Stimulated activated CD8-positive, alpha-beta memory T cell treated with anti-CD3 and anti-CD28 coated beads, Interleukin-2, amount 100 ng/mL, for 1 hour (primary cell): Measurements from ENCODE around the gene GXYLT2.

Experiments
- DNase-seq, 2 donors: peaks; one replicate each; pipeline ENCODE4 v3.0.0-alpha.2; 2020; ENCODE audit warnings: low read depth in 2 of 2

GXYLT2 gene, protein sequence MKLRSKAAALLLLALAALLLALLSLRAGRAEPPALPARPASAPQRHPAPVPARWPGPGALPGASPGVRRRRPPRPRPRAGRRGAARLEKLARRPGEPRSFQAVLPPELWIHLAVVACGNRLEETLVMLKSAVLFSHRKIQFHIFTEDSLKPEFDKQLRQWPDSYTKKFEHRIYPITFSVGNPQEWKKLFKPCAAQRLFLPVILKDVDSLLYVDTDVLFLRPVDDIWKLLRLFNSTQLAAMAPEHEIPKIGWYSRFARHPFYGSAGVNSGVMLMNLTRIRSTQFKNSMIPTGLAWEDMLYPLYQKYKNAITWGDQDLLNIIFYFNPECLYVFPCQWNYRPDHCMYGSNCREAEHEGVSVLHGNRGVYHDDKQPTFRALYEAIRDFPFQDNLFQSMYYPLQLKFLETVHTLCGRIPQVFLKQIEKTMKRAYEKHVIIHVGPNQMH

DNA sequence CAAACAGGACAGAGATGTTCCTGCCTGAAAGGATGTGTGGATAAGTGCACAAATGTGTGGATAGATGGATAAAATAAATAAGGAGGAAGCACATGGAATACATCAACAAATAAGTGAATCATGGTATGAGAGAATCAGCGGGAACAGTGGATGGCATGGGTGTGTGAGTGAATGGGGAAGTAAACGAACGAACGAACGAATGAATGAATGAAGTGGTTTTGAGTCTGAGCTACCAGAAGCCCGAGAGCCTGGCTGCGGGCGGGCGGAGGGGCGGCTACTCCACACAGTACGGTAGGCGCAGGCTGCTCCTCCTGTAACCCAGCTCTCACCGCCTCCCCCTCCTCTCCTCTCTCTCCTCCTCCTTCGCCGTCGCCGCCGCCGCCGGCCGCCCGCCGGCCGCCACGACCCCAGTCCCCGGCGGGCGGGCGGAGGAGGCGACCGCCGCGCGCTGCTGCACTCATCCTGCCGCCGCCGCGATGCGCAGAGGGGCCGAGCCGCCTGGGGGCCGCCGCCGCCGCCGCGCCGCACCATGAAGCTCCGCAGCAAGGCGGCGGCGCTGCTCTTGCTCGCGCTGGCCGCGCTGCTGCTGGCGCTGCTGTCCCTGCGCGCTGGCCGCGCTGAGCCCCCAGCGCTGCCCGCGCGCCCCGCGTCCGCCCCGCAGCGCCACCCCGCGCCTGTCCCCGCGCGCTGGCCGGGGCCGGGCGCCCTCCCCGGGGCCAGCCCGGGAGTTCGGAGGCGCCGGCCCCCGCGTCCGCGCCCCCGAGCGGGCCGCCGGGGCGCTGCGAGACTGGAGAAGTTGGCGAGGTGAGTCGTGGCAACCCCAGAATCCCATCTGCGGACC lies at the start of gene GXYLT2:
Gene GXYLT2 (plus strand): TSS at position 342 of the 841 bp plus-strand sequence. CDS start 188 bp downstream, at position 530.
- DNase-seq = no peak

DNA sequence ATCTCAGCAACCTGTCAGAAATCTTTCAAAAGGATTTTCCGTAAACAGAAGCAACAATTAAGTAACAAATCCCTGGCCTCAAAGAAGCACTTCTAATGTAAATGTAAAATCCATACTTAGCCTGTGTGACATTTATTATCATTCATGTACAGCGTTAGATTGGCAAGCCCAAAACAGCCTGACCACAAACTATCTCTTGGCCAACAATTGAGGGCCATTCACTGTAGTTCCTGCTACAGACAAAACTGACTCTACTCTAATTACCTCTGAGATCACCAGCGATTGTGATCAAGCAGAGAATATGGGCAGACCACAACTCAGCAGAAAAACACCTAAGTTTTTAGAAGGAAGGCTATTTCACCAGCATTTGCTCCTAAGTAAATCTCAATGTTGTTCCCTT lies 48.8 kb upstream of the GXYLT2 start:
- DNase-seq = no peak

DNA sequence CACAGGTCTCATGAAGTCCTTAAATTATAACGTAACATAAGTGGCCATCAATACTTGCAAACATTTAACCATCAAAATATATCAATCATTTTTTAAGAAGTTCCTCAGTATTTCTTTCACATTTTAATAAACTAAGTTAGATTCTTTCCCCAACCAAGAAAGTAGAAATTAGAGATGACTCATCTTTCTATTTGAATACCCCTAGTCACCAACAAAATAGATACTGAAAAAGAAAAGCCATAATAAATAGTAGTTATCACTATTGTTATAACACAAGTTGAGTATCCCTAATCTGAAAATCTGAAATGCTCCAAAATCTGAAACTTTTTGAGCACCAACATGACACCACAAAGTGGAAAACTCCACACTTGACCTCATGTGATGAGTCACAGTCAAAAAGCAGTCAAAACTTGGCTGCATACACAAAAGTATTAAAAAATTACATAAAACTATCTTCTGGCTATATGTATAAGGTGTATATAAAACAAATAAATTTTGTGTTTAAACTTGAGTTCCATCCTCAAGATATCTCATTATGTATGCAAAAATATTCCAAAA lies 43.3 kb upstream of the GXYLT2 start:
- no peak for DNase-seq

DNA sequence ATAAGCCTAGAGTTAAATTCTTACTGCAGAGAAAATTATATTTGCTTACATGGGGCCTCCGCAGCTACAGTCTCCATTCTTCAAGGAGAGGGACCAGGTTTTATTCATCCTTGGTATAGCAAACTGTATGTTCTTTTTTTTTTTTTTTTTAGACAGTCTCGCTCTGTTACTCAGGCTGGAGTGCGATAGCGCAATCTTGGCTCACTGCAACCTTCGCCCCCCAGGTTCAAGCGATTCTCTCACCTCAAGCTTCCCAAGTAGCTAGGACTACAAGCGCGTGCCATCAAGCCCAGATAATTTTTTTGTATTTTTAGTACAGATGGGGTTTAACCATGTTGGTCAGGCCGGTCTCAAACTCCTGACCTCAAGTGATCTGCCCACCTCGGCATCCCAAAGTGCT lies 41.7 kb upstream of the GXYLT2 start:
- DNase-seq = no peak

DNA sequence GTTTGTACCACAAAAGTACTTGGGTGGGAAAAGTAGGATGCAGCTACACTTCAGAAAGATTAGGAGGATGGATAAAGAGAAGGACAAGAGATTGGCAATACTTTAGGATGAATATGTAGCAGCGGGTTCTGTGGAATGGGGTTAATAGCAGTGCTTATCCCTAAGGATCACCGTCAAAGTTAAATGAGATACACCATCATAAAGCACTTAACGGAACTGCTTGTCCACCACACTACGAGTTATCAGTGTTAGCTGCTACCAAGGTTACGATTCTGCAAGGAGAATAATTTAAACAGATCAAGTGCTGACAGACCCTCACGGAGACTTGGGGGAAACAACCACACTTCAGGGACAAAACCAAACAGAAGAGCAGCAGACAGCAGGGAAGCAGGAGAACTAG lies 40.6 kb upstream of the GXYLT2 start:
- no peak for DNase-seq

DNA sequence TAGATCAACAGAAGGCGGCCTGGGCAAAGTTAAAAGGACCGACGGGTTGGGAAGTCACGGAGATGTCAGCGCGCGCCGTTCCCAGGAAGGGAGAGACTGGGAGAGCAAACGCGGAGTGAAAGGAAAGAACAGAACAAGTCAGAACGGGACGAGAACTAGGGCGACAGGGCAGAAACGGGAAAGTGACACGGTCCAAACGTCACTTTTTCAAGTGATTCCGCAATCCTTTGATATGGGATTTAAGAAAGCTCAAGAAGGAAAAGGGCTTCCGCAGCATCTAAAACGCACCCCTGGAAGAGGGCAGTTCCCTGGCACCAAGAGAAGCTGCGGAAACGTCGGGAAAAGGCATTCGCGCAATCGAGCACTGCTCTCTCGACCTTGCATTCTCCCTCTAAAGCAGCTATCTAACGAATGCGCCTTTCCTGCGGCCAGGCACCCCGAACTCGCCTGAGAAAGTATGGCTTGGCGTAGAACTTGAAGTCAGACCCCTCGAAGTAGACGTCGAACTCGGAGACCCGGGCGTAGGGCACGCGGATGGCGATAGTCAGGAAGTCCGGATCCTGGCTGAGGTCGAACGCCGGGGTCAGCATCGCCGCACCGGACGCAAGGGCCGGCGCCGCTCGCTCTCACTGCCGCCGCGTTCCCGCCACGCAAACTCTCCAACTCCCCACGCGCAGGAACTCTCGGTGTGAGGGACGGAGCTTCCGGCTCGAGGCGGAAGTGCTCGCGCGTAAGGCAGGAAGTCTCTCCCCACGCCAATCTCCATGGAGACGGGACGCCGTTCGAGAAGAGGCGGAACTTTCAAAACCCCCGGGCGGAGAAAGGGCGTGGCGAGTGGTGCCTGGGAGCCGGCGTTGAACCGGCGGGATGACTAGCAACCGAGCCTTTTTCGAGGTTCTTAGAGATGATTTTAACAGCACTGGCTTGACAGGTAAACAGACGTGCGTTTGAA lies 39.8 kb upstream of the GXYLT2 start, which contains the start of gene SHQ1:
Gene SHQ1 (minus strand): TSS at position 695 of the 952 bp plus-strand sequence. CDS start 105 bp downstream, at position 590.
- peak; percentile 87 to 89 for DNase-seq

DNA sequence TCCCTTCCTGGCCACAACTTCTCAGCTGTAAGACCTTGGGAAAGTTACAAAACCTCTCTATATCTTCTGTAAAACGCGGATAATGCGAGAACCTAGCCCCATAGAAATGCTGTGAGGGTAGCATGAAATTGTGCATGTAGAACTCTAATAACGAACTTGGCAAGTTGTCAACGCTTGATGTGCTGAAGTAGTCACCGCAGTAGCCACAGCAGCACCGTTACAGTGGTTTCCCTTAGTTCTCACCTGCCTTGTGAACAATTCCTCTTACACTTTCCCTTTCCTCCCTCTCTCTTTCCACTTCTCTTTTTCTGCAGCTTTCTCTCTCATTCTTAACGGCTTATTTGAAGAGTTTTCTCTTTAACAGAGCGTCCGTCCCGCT lies 39.2 kb upstream of the GXYLT2 start:
- DNase-seq = no peak

DNA sequence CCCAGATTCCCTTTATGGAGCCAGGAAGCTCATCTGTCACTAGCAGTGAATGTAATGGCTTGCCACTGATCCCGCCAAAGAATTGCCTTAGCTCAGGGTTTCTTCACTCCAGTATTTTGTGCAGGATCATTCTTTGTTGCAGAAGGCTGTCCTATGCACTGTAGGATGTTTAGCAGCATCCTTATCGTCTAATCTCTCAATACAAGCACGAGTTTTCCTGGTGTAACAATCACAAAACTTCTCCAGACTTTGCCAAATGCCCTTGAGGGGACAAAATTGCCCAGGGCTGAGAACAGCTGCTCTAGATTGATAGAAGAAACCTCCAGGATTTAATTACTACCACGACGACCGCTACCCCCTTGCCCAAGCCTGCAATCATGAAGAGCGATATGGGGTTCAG lies 32.8 kb upstream of the GXYLT2 start:
- DNase-seq = no peak

DNA sequence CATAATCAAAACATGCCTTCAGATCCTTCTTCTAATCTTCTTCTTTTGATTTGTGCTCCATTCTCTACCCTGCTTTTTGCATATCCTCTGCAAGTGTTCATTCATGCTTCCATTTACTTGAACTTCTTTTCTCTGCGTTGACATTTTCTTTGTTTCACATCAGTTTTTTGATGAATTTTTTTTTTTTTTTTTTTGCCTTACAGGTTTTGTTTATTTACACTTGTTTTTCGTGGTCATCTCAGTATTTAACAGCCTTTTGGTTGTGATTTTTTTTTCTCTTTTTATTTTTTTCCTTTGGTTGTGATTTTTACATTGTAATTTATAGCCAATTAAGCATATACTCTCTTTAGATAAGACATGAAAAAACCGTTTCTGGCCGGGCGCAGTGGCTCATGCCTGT lies 27.8 kb upstream of the GXYLT2 start:
- no peak for DNase-seq

DNA sequence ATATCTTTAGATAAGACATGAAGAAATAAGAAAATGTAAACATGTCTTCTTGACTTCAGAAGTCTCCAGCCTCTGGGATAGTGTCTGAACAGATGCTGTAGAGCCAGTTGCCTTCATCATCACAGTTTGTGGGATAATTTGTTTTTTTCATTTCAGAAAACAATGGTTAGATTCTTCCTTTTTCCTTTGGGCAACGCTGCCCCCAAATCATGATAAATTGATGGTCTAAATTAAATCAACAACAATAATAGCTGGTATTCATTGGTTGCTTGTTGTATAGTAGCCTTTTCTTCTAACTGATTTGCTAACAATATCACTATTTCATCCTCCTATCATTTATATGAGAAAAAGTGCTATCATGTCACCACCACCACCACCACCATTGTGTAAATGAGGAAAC lies 27.0 kb upstream of the GXYLT2 start:
- no peak for DNase-seq

DNA sequence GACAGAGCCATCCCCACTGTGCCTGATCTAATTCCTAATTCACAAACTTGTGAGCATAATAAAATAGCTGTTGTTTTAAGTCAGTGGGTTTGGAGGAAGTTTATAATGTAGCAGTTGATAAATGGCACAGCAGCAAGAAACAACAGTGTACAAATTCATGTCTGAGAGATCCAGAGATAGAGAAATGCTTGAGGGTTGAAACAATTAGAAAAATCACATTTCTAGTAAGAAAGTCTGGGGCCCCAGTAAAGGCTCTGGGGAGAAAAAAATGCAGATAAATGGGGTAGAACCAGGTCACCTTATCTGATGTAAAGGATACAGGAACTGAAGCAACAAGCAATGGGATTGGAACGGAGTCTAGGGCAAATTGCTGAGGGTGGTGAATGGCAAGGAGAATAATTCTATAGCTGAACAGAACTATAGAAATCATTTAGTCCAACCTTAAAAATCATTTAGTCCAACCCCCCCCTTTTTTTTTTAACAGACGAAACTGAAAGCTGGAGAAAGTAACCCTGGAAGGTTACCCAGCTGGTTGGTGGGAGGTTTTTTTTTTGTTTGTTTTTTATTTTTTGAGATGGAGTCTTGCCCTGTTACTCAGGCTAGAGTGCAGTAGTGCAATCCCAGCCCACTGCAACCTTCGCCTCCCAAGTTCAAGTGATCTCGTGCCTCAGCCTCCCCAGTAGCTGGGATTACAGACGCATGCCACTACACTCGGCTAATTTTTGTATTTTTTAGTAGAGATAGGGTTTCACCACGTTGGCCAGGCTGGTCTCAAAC lies 25.3 kb upstream of the GXYLT2 start:
- no peak for DNase-seq

DNA sequence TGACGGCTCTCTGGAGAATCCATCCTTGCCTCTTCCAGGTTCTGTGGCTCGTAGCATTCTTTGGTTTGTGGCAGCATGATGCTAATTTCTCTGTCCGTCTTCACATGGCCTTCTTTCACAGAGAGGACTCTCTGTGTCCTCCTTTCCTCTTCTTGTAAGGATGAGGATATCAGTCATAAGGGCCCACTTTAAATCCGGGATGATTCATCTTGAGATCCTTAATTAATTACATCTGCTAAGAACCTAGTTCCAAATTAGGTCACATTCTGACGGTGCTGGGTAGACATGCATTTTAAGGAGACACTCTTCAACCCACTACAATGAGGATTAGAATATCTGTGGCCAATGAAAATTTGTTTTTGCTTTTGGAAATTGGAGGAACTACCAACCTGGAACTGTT lies 15.7 kb upstream of the GXYLT2 start:
- DNase-seq = no peak

DNA sequence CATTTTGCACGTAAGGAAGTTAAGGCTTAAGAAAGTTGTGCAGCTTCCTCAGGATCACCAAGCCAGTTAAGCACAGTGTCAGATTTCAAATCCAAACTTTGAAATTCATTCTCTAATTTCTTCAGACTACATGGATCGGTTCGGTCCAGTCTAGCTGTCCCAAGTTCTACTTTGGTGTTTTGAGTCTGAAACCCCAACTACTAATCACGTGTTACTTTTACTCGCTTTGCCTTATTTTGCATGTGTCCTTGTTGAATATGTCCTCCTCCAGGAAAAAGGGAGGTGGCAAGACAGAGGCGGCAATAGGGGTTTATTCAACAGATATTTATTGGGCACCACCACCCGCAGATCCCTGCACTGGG lies 522 bp upstream of the GXYLT2 start:
- DNase-seq = no peak

DNA sequence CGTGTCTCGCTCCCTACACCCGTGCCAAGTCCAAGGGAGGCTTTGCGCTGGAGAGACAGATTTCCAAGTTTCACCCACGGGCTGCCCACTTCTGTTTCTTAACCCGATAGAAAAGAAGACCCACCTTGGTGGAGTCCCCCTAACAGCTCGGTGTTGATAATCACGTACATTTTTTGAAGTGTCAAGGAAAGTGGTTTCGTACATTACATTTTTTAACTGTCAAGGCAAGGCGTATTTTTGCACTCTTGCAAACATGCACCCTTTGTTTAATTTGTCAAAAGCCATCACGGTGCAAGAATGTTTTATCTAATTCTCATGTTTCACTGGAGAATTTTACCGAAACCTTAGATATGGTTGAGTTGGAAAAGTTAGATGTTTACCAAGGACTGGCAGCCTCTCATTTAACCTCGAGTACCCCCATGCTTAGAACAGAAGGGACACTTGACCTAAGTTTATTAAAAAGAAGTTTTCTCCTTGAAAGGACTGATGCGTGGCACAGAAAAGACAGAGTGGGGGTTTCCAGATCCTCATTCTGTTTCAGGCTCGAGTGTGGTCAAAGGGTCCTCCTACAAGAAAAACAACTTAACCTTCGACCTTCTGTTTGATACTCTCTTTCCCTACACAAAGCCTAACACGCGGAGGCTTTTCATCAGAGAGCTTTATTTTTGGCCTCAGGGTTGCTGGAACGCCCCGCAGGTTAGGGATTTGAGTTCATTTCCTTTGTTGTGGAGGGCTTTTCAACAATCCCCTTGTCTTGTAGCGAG lies 882 bp downstream of the GXYLT2 start:
- no peak for DNase-seq

DNA sequence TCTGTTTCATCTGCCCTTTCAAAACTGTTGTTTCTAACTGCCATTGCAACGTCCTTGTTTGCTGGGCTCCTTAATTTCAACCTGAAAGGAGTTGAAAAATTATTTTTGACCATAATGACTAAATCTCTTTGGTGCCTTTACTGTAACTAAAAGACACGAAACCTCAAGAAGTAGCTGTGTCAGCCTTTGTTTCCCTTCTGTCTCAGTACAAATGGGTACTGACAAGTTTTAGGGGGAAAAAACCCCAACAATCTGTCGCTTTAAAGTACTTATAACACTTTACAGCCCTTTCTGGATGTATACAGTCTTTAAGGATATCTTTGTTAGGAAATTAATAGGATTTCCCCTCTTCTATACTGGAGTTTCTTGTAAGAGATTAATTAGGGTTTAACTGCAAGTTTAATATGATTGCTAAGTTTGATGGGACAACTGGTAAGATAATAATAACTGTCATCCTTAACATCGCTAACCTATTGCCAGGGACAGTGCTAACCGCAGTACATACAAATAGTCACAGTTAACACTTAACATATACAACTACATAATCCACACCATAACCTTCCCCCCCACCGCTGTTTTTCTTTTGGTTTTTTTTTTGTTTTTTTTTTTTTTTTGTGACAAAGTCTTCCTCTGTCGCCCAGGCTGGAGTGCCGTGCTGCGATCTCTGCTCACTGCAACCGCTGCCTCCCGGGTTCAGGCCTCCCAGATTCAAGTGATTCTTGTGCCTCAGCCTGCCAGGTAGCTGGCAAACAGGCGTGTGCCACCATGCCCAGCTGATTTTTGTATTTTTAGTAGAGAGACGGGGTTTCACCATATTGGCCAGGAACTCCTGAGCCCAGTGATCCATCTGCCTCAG lies 1.7 kb downstream of the GXYLT2 start:
- DNase-seq = no peak

DNA sequence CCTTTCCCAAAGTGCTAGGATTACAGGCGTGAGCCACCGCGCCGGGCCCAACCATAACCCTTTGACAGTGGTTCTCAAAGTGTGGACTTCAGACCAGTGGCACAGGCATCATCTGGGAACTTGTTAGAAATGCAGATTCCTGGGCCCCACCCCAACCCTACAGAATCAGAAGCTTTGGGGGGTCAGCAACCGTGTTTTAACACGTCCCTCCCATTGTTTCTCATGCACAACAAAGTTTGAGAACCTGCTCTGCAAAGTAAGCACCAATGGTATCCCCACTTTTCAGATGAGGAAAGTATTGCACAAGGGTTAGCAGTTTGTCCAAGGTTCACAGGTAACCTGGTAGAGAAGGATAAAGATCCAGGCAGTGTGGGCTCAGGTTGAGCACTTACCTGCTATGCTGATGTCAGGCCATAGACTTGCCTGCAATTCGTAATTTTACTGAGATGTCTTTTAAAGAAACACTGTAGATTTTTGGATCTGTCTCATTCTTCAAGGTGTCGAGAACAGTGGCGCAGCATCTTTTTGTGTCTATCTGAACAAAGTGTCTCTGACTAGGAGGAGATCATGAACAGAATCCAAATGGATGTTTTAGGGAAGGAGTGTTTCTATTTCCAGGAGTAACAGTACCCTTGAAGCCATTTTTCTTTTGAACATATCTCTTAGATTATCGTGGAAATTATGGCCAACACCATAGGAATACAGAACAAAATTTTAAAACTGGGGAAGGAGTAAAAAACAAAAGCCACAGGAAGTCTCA lies 2.5 kb downstream of the GXYLT2 start:
- DNase-seq = no peak

DNA sequence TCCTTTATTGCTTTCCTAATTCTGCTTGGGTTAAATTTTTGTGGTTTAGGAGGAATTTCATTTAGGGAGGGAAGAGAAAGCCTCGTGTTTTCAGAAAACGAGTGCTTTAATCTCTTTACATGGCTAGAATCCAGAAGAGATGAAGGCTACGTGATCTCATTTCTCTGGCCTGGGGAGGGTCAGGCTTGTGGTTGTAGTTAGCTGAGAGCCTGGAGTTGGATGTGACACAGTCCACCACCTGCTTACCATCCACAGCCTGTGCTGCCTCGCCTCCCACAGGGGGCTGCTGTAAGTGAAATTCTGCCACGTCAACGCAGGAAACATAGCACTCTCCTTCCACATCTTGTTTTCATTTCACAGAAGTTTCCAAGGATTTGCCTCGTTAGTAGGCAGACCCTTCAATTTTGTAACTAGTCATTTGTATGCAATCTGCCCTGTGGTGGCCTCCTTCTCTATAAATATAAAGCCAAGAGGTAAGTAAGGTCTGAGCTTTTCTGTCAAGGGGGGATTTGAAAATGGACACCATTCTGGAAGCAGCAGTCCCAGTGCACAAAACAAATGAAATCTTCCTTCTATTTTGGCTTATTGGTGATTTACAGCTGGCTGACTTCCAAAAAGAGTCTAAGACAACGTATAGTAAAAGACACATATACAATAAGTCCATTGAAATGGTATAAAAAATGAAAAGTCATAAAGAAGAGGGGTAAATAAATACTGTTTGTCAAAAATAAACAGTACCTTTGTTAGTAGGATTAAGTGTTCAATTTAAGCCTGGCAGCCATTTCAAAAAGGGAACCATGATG lies 3.4 kb downstream of the GXYLT2 start:
- no peak for DNase-seq
